Mucosa of rectum (tissue), 2 donors: ENCODE results near the gene TYK2.
"Not testable (repeated sequence)": the region's sequence is repeated elsewhere in the genome, so short reads cannot be mapped to it uniquely, and the experiment has no call there.

ENCODE experiments used
- H3K27ac ChIP-seq, 2 donors: one replicate each; pipeline ENCODE4 v1.7.0; 2013; ENCODE audit warnings: inconsistent platforms in 2 of 2, low read depth in 2 of 2, low read length in 2 of 2
- H3K27me3 ChIP-seq, 2 donors: one replicate each; pipeline ENCODE4 v1.7.0; 2013; ENCODE audit warnings: low read length in 2 of 2; ENCODE audit not compliant: control insufficient read depth in 2 of 2, insufficient read depth in 2 of 2
- H3K36me3 ChIP-seq, 2 donors: one replicate each; pipeline ENCODE4 v1.7.0; 2013; ENCODE audit warnings: low read length in 2 of 2; ENCODE audit not compliant: control insufficient read depth in 2 of 2, insufficient read depth in 2 of 2
- H3K4me1 ChIP-seq, 2 donors: one replicate each; pipeline ENCODE4 v1.7.0; 2013; ENCODE audit warnings: low read length in 2 of 2, mild to moderate bottlenecking in 1 of 2; ENCODE audit not compliant: control insufficient read depth in 2 of 2, insufficient read depth in 2 of 2
- H3K4me3 ChIP-seq, 2 donors: one replicate each; pipeline ENCODE4 v1.7.0; 2013; ENCODE audit warnings: low read length in 2 of 2
- H3K9ac ChIP-seq, 2 donors: one replicate each; pipeline ENCODE4 v1.7.0; 2013; ENCODE audit warnings: low read length in 2 of 2, low read depth in 1 of 2, mild to moderate bottlenecking in 1 of 2
- H3K9me3 ChIP-seq, 2 donors: one replicate each; pipeline ENCODE4 v1.7.0; 2013; ENCODE audit warnings: low read length in 2 of 2; ENCODE audit not compliant: control insufficient read depth in 2 of 2
- donor health status: healthy.
- donor health status: Normal muscosa, but diverticular disease.

The TYK2 gene

DNA sequence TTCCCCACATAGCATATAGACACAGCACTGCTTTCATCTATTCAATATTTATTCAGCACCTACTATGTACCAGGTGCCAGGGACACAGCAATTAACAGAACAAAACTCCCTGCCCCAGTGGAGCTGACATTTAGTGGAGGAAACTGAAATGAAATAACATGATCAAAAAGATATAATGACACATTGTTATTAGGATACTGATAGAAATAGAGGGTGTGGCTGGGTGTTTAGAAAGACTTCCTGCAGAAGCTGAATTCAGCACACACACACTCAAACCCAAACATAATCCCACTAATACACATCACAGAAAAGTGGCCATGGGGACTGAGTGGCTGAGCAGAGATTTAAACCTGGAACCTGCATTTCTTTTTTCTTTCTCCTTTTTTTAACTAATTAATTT lies 26.7 kb upstream of the TYK2 start:
- Histone ChIP-seq H3K36me3 (no peaks in the 10 kb centered on the region), H3K4me3 (no peak overlapping the region), H3K27ac (no peak overlapping the region), H3K27me3 (peaks cover 12 to 16% of the 10 kb centered on the region in 2 donors), H3K4me1 (peaks cover 15% of the 10 kb centered on the region in 2 donors), H3K9ac (no peak overlapping the region), H3K9me3 (no peaks in the 10 kb centered on the region)

DNA sequence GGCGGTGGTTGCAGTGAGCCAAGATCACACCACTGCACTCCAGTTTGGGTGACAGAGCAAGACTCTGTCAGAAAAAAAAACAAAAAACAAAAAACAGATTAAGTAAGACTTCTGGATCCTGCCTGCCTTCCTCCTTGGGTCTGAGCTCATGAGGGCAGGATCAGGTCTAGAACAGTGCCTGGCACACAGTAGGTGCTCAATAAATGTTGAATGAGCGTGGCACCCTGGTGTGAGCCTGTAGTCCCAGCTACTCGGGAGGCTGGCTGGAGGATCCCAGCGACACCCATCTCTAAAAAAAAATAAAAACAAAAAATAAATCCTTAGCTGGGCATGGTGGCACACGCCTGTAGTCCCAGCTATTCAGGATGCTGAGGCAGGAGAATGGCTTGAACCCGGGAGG lies 25.8 kb upstream of the TYK2 start:
- H3K9me3 ChIP-seq: no peaks in the 10 kb centered on the region
- peaks cover 12 to 16% of the 10 kb centered on the region in 2 donors for H3K27me3 ChIP-seq
- H3K27ac ChIP-seq: no peak overlapping the region
- no peak overlapping the region for H3K9ac ChIP-seq
- peaks cover 21 to 24% of the 10 kb centered on the region in 2 donors for H3K4me1 ChIP-seq
- no peak overlapping the region for H3K4me3 ChIP-seq
- no peaks in the 10 kb centered on the region for H3K36me3 ChIP-seq

DNA sequence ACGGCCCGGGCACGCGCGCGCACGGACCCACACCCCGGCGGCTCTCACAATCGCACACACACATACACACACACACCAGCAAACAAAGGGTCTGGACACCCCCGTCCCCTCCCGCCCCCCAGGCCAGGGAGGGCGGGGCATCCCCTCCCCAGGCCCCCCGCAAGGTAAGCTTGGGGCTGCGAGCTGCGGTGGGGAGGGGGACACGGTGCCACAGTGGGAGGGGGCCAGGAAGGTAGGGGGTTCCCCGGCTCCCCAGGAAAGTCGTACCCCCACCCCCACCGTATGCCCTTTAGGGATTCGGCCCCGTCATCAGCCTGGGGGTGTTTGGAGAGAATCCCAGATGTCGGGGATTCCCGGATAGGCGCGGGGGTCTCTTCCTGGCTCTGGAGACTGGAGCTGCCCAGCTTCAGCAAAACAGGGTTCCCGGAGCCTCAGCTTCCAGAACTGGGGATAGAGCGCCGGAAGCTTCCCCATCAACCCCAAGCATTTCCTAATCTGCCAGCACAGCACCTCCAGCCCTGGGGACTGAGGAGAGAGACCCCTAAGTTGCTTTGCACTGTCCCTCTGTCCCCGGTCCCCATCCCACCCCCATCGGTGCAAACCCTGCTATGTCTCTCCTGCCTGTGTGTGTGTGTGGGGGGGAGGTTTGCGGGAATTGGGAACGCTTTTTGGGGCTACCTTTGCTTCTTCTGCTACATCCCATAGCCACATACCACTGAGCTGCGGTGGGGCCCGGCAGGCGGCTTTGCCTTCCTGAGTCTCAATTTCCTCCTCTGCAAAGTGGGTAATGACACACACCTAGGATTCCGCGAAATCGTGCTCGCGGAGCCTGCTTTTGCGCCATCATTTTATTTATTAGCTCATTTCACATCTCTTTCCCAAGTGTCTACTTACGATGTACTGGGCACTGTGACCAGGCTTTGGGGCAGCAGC lies 24.8 kb upstream of the TYK2 start:
- Histone ChIP-seq H3K36me3 (peaks cover 0 to 1% of the 10 kb centered on the region in 2 donors), H3K27me3 (peaks cover 12 to 16% of the 10 kb centered on the region in 2 donors), H3K9me3 (no peaks in the 10 kb centered on the region), H3K9ac (no peak overlapping the region), H3K4me1 (peaks cover 25 to 28% of the 10 kb centered on the region in 2 donors), H3K4me3 (peak overlapping the region; percentile 3 to 31), H3K27ac (no peak overlapping the region)

DNA sequence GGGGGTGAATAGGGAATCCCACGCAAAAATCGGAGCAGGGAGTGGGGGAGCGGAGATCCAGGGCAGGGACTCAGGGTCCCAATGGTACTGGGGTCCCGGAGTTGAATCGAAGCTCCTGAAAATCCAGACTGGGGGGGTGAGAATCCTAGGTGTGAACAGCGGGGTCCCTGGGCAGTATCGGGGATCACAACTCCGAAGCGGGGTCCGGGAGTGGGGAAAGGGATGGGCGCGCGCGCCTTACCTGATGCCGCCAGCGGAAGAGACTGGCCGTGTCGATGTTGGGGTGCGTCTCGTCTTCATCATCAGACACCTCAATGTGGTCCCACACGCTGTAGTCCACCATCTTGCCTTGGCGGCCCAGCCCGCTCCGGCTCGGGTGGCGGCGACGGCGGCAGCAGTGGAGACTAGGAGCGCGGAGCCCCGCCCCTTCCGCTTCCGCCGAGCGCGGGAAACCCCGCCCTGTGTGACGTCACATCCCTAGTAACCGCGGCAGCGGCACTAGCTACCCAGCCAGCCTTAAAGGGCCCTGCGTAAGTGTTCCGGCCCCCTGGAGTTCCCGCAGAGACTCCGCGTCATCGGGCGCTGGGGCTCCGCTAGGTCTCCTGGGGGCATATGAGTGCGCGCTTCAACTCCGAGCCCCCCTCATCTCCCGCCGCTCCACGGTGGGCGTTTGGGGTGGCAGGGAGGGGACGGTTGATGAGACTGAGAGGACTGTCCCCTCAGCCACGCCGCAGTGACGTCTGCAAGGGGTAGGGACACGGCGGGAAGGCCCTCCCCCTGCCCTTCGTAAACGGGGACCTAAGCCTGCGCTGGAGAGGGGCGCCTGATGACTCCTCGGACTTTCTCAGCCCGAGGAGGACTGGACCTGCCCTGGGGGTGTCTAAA lies 23.0 kb upstream of the TYK2 start, which contains the start of gene CDC37:
TSS of gene CDC37 (minus strand) at position 406 of the 885 bp plus-strand sequence. CDS start at position 343, 63 bp downstream.
- Histone ChIP-seq H3K4me1 (peaks cover 23 to 28% of the 10 kb centered on the region in 2 donors), H3K4me3 (peak within 1 kb of the TSS; percentile 84 to 100)

DNA sequence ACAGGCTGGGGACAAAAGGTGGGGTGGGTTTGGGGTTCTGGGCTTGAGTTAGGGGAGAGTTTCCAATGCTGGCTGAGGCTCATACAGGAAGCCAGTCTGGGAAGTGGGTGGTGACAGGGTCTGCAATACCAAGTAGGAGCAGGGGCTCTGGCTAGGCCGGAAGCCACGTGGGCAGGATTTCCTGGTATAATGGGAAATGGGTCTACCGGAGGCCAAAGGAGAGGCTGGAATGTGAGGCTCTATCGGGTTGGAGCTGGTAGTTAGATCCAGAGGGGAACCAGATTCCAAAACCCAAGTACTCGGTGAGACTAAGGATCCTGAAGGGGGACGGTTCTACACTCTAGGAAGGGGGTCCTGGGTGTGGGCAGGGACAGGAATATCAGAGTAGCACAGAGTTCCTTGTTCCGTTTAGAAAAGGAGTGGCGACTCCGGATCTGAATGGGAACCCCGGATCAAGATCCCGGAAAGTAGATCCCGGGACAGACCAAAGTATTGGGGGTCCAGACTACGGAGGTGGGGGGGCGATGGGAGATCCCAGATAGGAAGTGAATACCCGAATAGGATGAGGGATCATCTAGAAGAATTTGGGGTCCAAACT lies 22.2 kb upstream of the TYK2 start:
- Histone ChIP-seq H3K27me3 (peaks cover 10 to 12% of the 10 kb centered on the region in 2 donors), H3K36me3 (peaks cover 4 to 14% of the 10 kb centered on the region in 2 donors), H3K4me1 (peaks cover 25 to 28% of the 10 kb centered on the region in 2 donors), H3K27ac (peak overlapping the region; percentile 69 to 81), H3K4me3 (peak overlapping the region; percentile 84 to 100), H3K9me3 (no peaks in the 10 kb centered on the region), H3K9ac (peak overlapping the region; percentile 80 to 86)

More for the DNA sequence above, 23.0 kb upstream of the TYK2 start, which contains the start of gene CDC37:
- Histone ChIP-seq H3K27ac (peak within 1 kb of the TSS; percentile 74 to 81), H3K36me3 (peaks cover 4 to 8% of the 10 kb centered on the region in 2 donors), H3K27me3 (peaks cover 11 to 12% of the 10 kb centered on the region in 2 donors), H3K9me3 (no peaks in the 10 kb centered on the region), H3K9ac (peak within 1 kb of the TSS; percentile 80 to 86)

DNA sequence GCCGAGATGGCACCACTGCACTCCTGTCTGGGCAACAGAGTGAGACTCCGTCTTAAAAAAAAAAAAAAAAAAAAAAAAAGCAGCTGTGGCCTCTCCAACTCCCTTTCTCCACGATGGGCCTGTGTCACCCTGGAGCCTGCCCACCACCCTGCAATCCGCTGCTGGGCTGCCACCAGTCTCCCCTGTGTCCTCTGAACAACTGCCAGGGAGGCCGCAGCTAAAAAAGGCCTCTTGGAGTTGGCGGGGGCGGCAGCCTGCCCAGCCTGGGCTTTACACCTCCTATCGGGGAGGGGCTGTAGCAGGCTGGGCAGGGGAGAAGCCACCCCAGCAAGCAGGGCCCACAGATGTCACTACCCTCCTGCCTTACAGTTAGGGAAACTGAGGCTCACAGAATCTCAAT lies 19.5 kb upstream of the TYK2 start:
- peaks cover 16 to 26% of the 10 kb centered on the region in 2 donors for H3K36me3 ChIP-seq
- H3K27ac ChIP-seq: no peak overlapping the region
- H3K4me1 ChIP-seq: peaks cover 25 to 28% of the 10 kb centered on the region in 2 donors
- H3K4me3 ChIP-seq: no peak overlapping the region
- no peaks in the 10 kb centered on the region for H3K9me3 ChIP-seq
- peaks cover 0 to 5% of the 10 kb centered on the region in 2 donors for H3K27me3 ChIP-seq
- H3K9ac ChIP-seq: no peak overlapping the region

GRCh38 chr19:10399340-10399739 lies 19.0 kb upstream of the TYK2 start:
- H3K9me3 ChIP-seq, H3K4me3 ChIP-seq, H3K9ac ChIP-seq, H3K27ac ChIP-seq, H3K27me3 ChIP-seq: not testable (repeated sequence)
- Histone ChIP-seq H3K4me1 (peaks cover 21 to 25% of the 10 kb centered on the region in 2 donors), H3K36me3 (peaks cover 19 to 30% of the 10 kb centered on the region in 2 donors)

GRCh38 chr19:10398819-10399218 lies 18.4 kb upstream of the TYK2 start:
- Histone ChIP-seq H3K9ac (no peak overlapping the region), H3K4me1 (peaks cover 19 to 21% of the 10 kb centered on the region in 2 donors), H3K4me3 (no peak overlapping the region), H3K9me3 (no peaks in the 10 kb centered on the region), H3K27ac (no peak overlapping the region), H3K36me3 (peaks cover 19 to 33% of the 10 kb centered on the region in 2 donors), H3K27me3 (no peaks in the 10 kb centered on the region)

DNA sequence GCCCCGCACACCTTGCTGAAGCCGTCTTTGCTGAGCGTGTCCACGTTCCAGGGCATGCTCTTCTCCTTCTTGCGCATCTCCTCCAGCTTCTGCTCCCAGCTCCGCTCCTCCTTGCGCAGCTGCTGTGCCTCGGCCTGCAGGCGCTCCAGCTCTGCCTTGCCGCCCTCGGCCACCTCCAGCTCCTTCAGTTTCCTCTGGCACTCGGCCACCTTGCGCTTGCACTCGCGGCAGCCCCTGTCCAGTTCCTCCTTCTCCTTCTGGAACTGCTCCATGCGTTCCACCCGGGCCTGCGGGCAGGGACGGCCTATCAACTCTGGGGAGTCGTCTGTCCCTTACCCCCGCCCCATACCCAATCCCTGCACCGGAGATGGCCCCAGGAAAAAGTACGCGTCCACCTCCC lies 15.5 kb upstream of the TYK2 start:
- no peaks in the 10 kb centered on the region for H3K27me3 ChIP-seq
- H3K9me3 ChIP-seq: no peaks in the 10 kb centered on the region
- H3K4me3 ChIP-seq: no peak overlapping the region
- H3K4me1 ChIP-seq: peaks cover 1 to 3% of the 10 kb centered on the region in 2 donors
- H3K36me3 ChIP-seq: peaks cover 36 to 54% of the 10 kb centered on the region in 2 donors
- H3K9ac ChIP-seq: no peak overlapping the region
- H3K27ac ChIP-seq: no peak overlapping the region
